ENCODE data around the gene RBM19. TPM values are rescaled to one million over a fixed set of nuclear protein-coding genes. Genes with fewer than 3 reads are reported as not detected.

Gene RBM19
- total and polyA plus RNA-seq, 2 donors (not counting 3 experiments of a cell fraction or from before 2014, with no cell fraction given) = 13.2 to 34.4 TPM

- FAIRE-seq = no peak
- TF ChIP-seq MAX (IDR thresholded peaks at IDR 0.05; ENCODE audit: insufficient read depth, insufficient read length) (no peak), POLR2AphosphoS5 (IDR thresholded peaks at IDR 0.05; ENCODE audit: insufficient read depth, low read depth, low read length) (no peak), JUN (IDR thresholded peaks at IDR 0.05; ENCODE audit: borderline replicate concordance, insufficient read depth, insufficient read length, low read depth) (no peak), GATA2 (IDR thresholded peaks at IDR 0.05; ENCODE audit: insufficient read depth, insufficient read length, low read depth, low read length) (no peak), MYC (IDR thresholded peaks at IDR 0.05; ENCODE audit: low read depth, low read length) (no peak), EZH2 (IDR thresholded peaks at IDR 0.05; ENCODE audit: borderline replicate concordance, low read depth, low read length, severe bottlenecking) (no peak), FOS (IDR thresholded peaks at IDR 0.05; ENCODE audit: borderline replicate concordance, insufficient read depth, low read length) (no peak), CTCF (IDR thresholded peaks at IDR 0.05; ENCODE audit: extremely low read depth in 1 of 2, insufficient read depth in 1 of 2, low read depth in 1 of 2, low read length in 2 of 2) (no peak), POLR2A (IDR thresholded peaks at IDR 0.05; ENCODE audit: low read depth, low read length) (no peak)
- dilution Hi-C loops (cut with MboI; ENCODE audit: extremely low pct_ligation_motif_present, low sequenced_read_pairs) = no loop called here
- Histone ChIP-seq H3K9me3 (replicated peaks; ENCODE audit: control insufficient read depth, insufficient read depth, low read length) (no peaks in the 10 kb centered on the region), H3K79me2 (ENCODE audit: control insufficient read depth, insufficient read depth, low read length) (no peaks in the 10 kb centered on the region), H3K27me3 (ENCODE audit: control insufficient read depth in 2 of 2, insufficient read depth in 2 of 2, low read length in 2 of 2) (no peaks in the 10 kb centered on the region), H3K9ac (replicated peaks; ENCODE audit: extremely low read depth, insufficient read depth, low read length) (no peak overlapping the region), H3K36me3 (ENCODE audit: control insufficient read depth in 2 of 2, extremely low read depth in 1 of 2, insufficient read depth in 2 of 2, low read length in 2 of 2) (no peaks in the 10 kb centered on the region), H3K4me3 (replicated peaks in 1 of 3; ENCODE audit: insufficient read depth in 1 of 3, low read depth in 1 of 3, low read length in 3 of 3) (no peak overlapping the region), H3K4me1 (ENCODE audit: control insufficient read depth, extremely low read depth, insufficient read depth, low read length) (no peaks in the 10 kb centered on the region), H3K9me1 (replicated peaks; ENCODE audit: control insufficient read depth, extremely low read depth, insufficient read depth, low read length) (no peaks in the 10 kb centered on the region), H2AFZ (ENCODE audit: low read depth, low read length) (no peak overlapping the region), H3K27ac (ENCODE audit: insufficient read depth, low read depth, low read length) (no peak overlapping the region), H3K4me2 (ENCODE audit: insufficient read depth, low read length) (no peak overlapping the region), H4K20me1 (replicated peaks; ENCODE audit: control insufficient read depth, extremely low read depth, insufficient read depth, low read length) (no peaks in the 10 kb centered on the region)
- POLR2A ChIA-PET = no interaction called here
- no TSS peak for BruUV-seq (replicated peaks)
- CTCF ChIA-PET = no interaction called here
- intact Hi-C loops (cut with micrococcal nuclease) = no loop called here
- DNase-seq (ENCODE audit: low read depth, low spot score) = no peak
These were observed 29.9 kb upstream of the RBM19 start for GRCh38 chr12:113996026-113996425.

Data from endothelial cell of umbilical vein (primary cell).